K562 (cell line): ENCODE measurements around the gene HIVEP1. TPM values are rescaled to one million over a fixed set of nuclear protein-coding genes. Genes with fewer than 3 reads are reported as not detected.

Experiments
- ATAC-seq: fragments of 200-7000 bp; cut with Tn5 transposase; 3 replicates; pipeline ENCODE4 v1.9.1; 2020; ENCODE audit warnings: moderate library complexity
- BruUV-seq: library from RNA; stranded (reverse); fragments of 400-500 nt; replicated peaks from 2 replicates; lab custom pipeline; 2021; lab: Mats Ljungman, UMichigan
- CTCF ChIA-PET: fragments of 300-600 bp; formaldehyde crosslinking; extraction: SDS; loops from one replicate; lab custom pipeline; 2021; ENCODE audit warnings: low intra/inter-chr PET ratio; lab: Yijun Ruan, JAX
- POLR2A ChIA-PET: fragments of 300-600, 350-650 bp; sonication (Branson Sonifier 250); formaldehyde crosslinking; extraction: SDS; loops from one replicate; lab custom pipeline; 2021; ENCODE audit warnings: antibody characterized with exemption, inconsistent platforms; lab: Yijun Ruan, JAX
- DNase-seq, 4 experiments: peaks; one replicate each; pipeline versions ENCODE4 v3.0.0 to v3.0.0-alpha.2; 2011 to 2018; ENCODE audit warnings: low spot score in 3 of 4, mixed read lengths in 3 of 4; ENCODE audit errors: extremely low read depth in 1 of 4
- FAIRE-seq: peaks from 2 replicates; lab custom pipeline; 2011; peaks lifted over from hg19 to GRCh38; lab: Jason Lieb, UNC
- H2AFZ ChIP-seq: 2 replicates; pipeline ENCODE4 v1.6.0; 2011; ENCODE audit warnings: low read depth, low read length, control low read depth, inconsistent platforms
- H3K27ac ChIP-seq: fragments of 200-600 bp; 3 replicates; pipeline ENCODE4 v1.8.0; 2011; ENCODE audit warnings: low read depth, mild to moderate bottlenecking, control low read depth, inconsistent platforms, low read length, moderate library complexity, mixed read lengths; ENCODE audit errors: extremely low read depth
- H3K27me3 ChIP-seq, 2 experiments: fragments of 300-600 bp in 1 of 2; 2 replicates in 1 of 2; 3 replicates in 1 of 2; pipeline versions ENCODE4 v1.6.0 to v1.8.0; 2011; ENCODE audit warnings: inconsistent platforms in 2 of 2, low read length in 2 of 2, mild to moderate bottlenecking in 1 of 2, mixed read lengths in 1 of 2, moderate library complexity in 1 of 2; ENCODE audit not compliant: control insufficient read depth in 2 of 2, insufficient read depth in 2 of 2
- H3K36me3 ChIP-seq: fragments of 300-600 bp; 3 replicates; pipeline ENCODE4 v1.8.0; 2011; ENCODE audit warnings: mild to moderate bottlenecking, low read length, inconsistent platforms; ENCODE audit not compliant: control insufficient read depth, insufficient read depth
- H3K4me1 ChIP-seq, 2 experiments: fragments of 200-600 bp in 1 of 2; replicated peaks in 1 of 2; 2 replicates in 1 of 2; 3 replicates in 1 of 2; pipeline versions ENCODE4 v1.5.1 to v1.8.0; 2011; ENCODE audit warnings: inconsistent platforms in 2 of 2, low read length in 2 of 2, mild to moderate bottlenecking in 1 of 2, mixed read lengths in 1 of 2, moderate library complexity in 1 of 2; ENCODE audit not compliant: control insufficient read depth in 2 of 2, insufficient read depth in 2 of 2
- H3K4me2 ChIP-seq: 2 replicates; pipeline ENCODE4 v1.6.1; 2011; ENCODE audit warnings: low read length, control low read depth, inconsistent platforms, mixed read lengths; ENCODE audit not compliant: insufficient read depth
- H3K4me3 ChIP-seq: fragments of 200-600 bp; sonication (generic), shearing (Covaris generic); 2 replicates; pipeline ENCODE4 v1.5.1; 2016; ENCODE audit warnings: control low read depth, inconsistent platforms
- H3K79me2 ChIP-seq: fragments of 200-600 bp; 3 replicates; pipeline ENCODE4 v1.8.0; 2011; ENCODE audit warnings: low read length, inconsistent platforms; ENCODE audit not compliant: control insufficient read depth, insufficient read depth
- H3K9ac ChIP-seq, 2 experiments: 2 replicates each; pipeline versions ENCODE4 v1.6.0 to v1.6.1; 2011; ENCODE audit warnings: low read depth in 2 of 2, low read length in 2 of 2, control low read depth in 1 of 2, inconsistent platforms in 1 of 2, mild to moderate bottlenecking in 1 of 2, mixed read lengths in 1 of 2; ENCODE audit not compliant: insufficient read depth in 1 of 2
- H3K9me1 ChIP-seq: one replicate; pipeline ENCODE4 v1.6.0; 2011; ENCODE audit warnings: inconsistent platforms, mild to moderate bottlenecking, low read length, moderate library complexity; ENCODE audit not compliant: control insufficient read depth, insufficient read depth
- H3K9me3 ChIP-seq: replicated peaks from 2 replicates; pipeline ENCODE4 v1.5.1; 2011; ENCODE audit warnings: low read depth, low read length, inconsistent platforms; ENCODE audit not compliant: control insufficient read depth, insufficient read depth
- H4K20me1 ChIP-seq: replicated peaks from 2 replicates; pipeline ENCODE4 v1.6.1; 2011; ENCODE audit warnings: low read length, inconsistent platforms, mixed read lengths; ENCODE audit not compliant: control insufficient read depth, insufficient read depth
- CBX1 ChIP-seq: sonication (generic); IDR thresholded peaks from 2 replicates; pipeline ENCODE4 v1.6.1; 2016; ENCODE audit warnings: antibody characterized with exemption, low read depth, mild to moderate bottlenecking
- CEBPB ChIP-seq: fragments of 450-650 bp; IDR thresholded peaks from 2 replicates; pipeline ENCODE4 v1.6.1; 2016; ENCODE audit warnings: missing genetic modification characterization, missing compliant biosample characterization
- EGR1 ChIP-seq: fragments of 450-650 bp; conservative IDR thresholded peaks from 2 replicates; pipeline ENCODE4 v1.6.1; 2017; ENCODE audit warnings: mild to moderate bottlenecking
- HSF4 ChIP-seq: fragments of 250-450 bp; sonication (Bioruptor Pico); IDR thresholded peaks from 2 replicates; pipeline ENCODE4 v2.1.2; 2022; ENCODE audit warnings: mild to moderate bottlenecking, moderate library complexity, borderline replicate concordance
- NR2C2 ChIP-seq, 2 experiments: fragments of 200-800 bp in 1 of 2; sonication (Bioruptor generic) in 1 of 2; sonication (generic) in 1 of 2; formaldehyde crosslinking in 1 of 2; IDR thresholded peaks; 2 replicates each; pipeline versions ENCODE4 v1.6.1 to v1.8.0; 2016 to 2022; ENCODE audit warnings: mild to moderate bottlenecking in 1 of 2, missing compliant biosample characterization in 1 of 2, missing genetic modification characterization in 1 of 2, missing genetic modification reagents in 1 of 2
- PCBP1 ChIP-seq: fragments of 200-400 bp; formaldehyde crosslinking; IDR thresholded peaks from 2 replicates; pipeline ENCODE4 v1.6.1; 2018; ENCODE audit warnings: mild to moderate bottlenecking, low read depth, low read length; ENCODE audit not compliant: poor library complexity, severe bottlenecking
- POLR2G ChIP-seq: fragments of 200-400 bp; formaldehyde crosslinking; IDR thresholded peaks from 2 replicates; pipeline ENCODE4 v1.6.1; 2017; ENCODE audit warnings: low read depth, mild to moderate bottlenecking, antibody characterized with exemption, low read length, moderate library complexity
- RBM22 ChIP-seq: fragments of 200-400 bp; formaldehyde crosslinking; IDR thresholded peaks from 2 replicates; pipeline ENCODE4 v1.6.1; 2018; ENCODE audit warnings: low read length, low read depth; ENCODE audit not compliant: poor library complexity, severe bottlenecking
- SP1 ChIP-seq: sonication (generic); formaldehyde crosslinking; IDR thresholded peaks from 2 replicates; pipeline ENCODE4 v1.8.1; 2022; ENCODE audit warnings: mild to moderate bottlenecking, missing genetic modification reagents
- TBP ChIP-seq: optimal IDR thresholded peaks from 2 replicates; pipeline ENCODE3; 2011; ENCODE audit warnings: low read depth, low read length, improper control_type of control experiment
- ZKSCAN3 ChIP-seq: fragments of 250-450 bp; sonication (Bioruptor Pico); IDR thresholded peaks from 2 replicates; pipeline ENCODE4 v1.4.0; 2020
- ZNF76 ChIP-seq: fragments of 250-450 bp; sonication (Bioruptor Pico); IDR thresholded peaks from 2 replicates; pipeline ENCODE4 v1.4.0; 2020; ENCODE audit warnings: mild to moderate bottlenecking, moderate library complexity, borderline replicate concordance
- WGBS: fragments of 100-300 bp; shearing (Covaris generic); methylation state at CpG from one replicate; pipeline ENCODE4 v1.1.6; 2016; ENCODE audit warnings: low coverage, mixed read lengths; ENCODE audit not compliant: insufficient coverage; ENCODE audit errors: missing lambda C conversion rate; 5-methylcytosine and 5-hydroxymethylcytosine counted together
- in situ Hi-C: fragments of 300-500 bp; cut with MboI; formaldehyde crosslinking; loops from 4 replicates; pipeline ENCODE4 v1.15.0; 2018; ENCODE audit warnings: inconsistent platforms, mixed read lengths
- intact Hi-C: fragments of 100-400 bp; cut with micrococcal nuclease; formaldehyde crosslinking; loops from 2 replicates; pipeline ENCODE4 v1.14.2; 2022
- polyA plus RNA-seq, 8 experiments: library from polyadenylated mRNA; depleted of rRNA in 4 of 8; stranded (reverse) in 5 of 8; unstranded in 3 of 8; fragments of >200 nt; fragmentation: Nextera tagmentation in 2 of 8; fragmentation: Illumina TruSeq in 1 of 8; extraction: Ambion mirVana in 2 of 8; extraction: Trizol in 1 of 8; gene quantifications; 2 replicates each; pipeline versions ENCODE4 v1.2.1 to v1.2.3, GENCODE V29; 2011 to 2014; ENCODE audit warnings: inconsistent platforms in 1 of 8, missing spikeins in 1 of 8
- total RNA-seq, 7 experiments: library from RNA; depleted of rRNA in 6 of 7; stranded (reverse); fragments of >200 nt in 6 of 7; fragmentation: Illumina TruSeq in 2 of 7; extraction: Trizol in 2 of 7; gene quantifications; 2 replicates each; pipeline versions ENCODE4 v1.2.1 to v1.2.3, GENCODE V29; 2011 to 2021; ENCODE audit warnings: low replicate concordance in 1 of 7
- TF ChIP-seq, protein P1 (sequence below): sonication (generic); formaldehyde crosslinking; IDR thresholded peaks from 2 replicates; pipeline ENCODE4 v1.8.0; 2022; ENCODE audit warnings: missing genetic modification reagents, mild to moderate bottlenecking, moderate library complexity, borderline replicate concordance
- TF ChIP-seq, protein P2 (sequence below): sonication (generic); formaldehyde crosslinking; IDR thresholded peaks from 2 replicates; pipeline ENCODE4 v1.8.0; 2022; ENCODE audit warnings: mild to moderate bottlenecking, low read depth, missing genetic modification reagents
- TF ChIP-seq, protein P3 (sequence below): fragments of 250-450 bp; sonication (Bioruptor Pico); IDR thresholded peaks from 2 replicates; pipeline ENCODE4 v1.9.0; 2021; ENCODE audit warnings: mild to moderate bottlenecking, inconsistent platforms

HIVEP1 gene
- total and polyA plus RNA-seq, 9 of the 15 experiments (the other 6 are each of a cell fraction or from before 2014, with no cell fraction given) = 6.0 to 33.3 (median 21.7) TPM

DNA sequence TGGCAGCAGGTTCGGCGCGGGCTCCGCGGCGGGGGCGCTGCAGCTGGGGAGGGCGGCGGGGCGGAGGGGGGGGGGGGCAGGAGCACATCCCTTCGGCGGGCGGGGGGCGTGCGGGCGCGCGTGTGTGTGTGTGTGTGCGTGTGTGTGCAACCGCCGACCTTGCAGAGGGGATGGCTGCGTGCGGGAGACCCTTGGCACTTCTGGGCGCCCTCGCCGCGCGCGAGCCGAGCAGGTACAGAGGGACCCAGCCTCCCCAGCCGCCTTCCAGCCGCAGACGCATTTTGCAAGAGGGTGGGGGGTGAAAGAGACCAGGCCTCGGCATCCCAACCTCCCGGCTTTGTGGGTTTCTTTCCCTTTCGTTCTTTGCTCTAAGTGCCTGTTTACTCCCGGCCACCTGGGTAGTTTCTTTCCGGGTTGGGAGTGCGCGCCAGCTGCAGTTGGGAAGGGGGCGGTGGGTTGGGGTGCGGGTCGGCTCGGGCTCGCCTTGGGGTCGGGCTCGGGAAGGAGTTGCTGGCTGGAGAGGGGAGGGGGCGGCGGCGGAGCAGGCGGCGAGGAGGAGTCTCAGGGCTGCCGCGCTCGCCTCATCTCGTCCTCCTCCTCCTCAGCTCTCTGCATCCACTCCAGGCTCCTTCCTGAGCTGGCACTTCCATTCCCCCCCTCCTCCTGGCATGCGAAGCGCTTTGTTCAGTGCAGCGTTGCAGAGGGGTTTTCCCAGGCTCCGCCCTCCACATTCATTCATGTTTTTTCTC is 620 bp downstream of the HIVEP1 start:
- Histone ChIP-seq H3K79me2 (peaks cover 73% of the 10 kb centered on the region), H3K4me3 (peak overlapping the region; percentile 73), H4K20me1 (no peaks in the 10 kb centered on the region), H3K36me3 (peaks cover 40% of the 10 kb centered on the region), H3K9me3 (peaks cover 14% of the 10 kb centered on the region), H3K27me3 (no peaks in the 10 kb centered on the region; a peak in 1 of 5 replicates), H3K4me2 (peak overlapping the region; percentile 90), H3K4me1 (peaks cover 11 to 14% of the 10 kb centered on the region in 2 experiments; a peak in 3 of 5 replicates), H2AFZ (peak overlapping the region; percentile 50), H3K9ac (peak overlapping the region; percentile 65 to 95), H3K27ac (peak overlapping the region; percentile 79), H3K9me1 (no peaks in the 10 kb centered on the region)
- FAIRE-seq (peak; percentile 58), DNase-seq (peak; percentile 44 to 67 (median 48)), ATAC-seq (peak; percentile 2)
- CTCF ChIA-PET = interaction anchor here (0.6 kb wide), 1 partner anchor 100 kb away, joined by 4 read pairs; no protein-coding TSS in a partner anchor
- POLR2A ChIA-PET = interaction anchor here (0.6 to 2.1 kb wide), 12 partner anchors 8 to 1662 kb away, joined by 3 to 7 read pairs (median 3); no protein-coding TSS in a partner anchor
- BruUV-seq = no TSS peak
- intact Hi-C loops = loop anchor here (5.0 kb wide), 1 partner anchor 65 kb away; no protein-coding TSS in a partner anchor
- 1% methylated on average over 33 of the region's 60 CpGs for WGBS
- in situ Hi-C loops = no loop called here
- TF ChIP-seq HSF4 (CRISPR knock-in tag) (no peak), TBP (peak; percentile 26), SP1 (CRISPR knock-in tag) (peak; percentile 44; the same call in 1 of the 2 replicates), POLR2G (peak; percentile 10; the same call in 1 of the 2 replicates), PCBP1 (peak; percentile 26), CEBPB (0 out of 2 replicates have a peak, but pooled peaks have one; percentile 13), CBX1 (0 out of 2 replicates have a peak, but pooled peaks have one; percentile 56), RBM22 (no peak), ZNF76 (CRISPR knock-in tag) (0 out of 2 replicates have a peak, but pooled peaks have one; percentile 14), EGR1 (peak; percentile 38; the same call in 1 of the 2 replicates), ZKSCAN3 (no peak), NR2C2 (CRISPR knock-in tag; IDR thresholded peaks at IDR 0.05) (0 out of 2 replicates have a peak, but pooled peaks have one; percentile 55), NR2C2 (tag; IDR thresholded peaks at IDR 0.05) (no peak)
- TF ChIP-seq, protein P1, sequence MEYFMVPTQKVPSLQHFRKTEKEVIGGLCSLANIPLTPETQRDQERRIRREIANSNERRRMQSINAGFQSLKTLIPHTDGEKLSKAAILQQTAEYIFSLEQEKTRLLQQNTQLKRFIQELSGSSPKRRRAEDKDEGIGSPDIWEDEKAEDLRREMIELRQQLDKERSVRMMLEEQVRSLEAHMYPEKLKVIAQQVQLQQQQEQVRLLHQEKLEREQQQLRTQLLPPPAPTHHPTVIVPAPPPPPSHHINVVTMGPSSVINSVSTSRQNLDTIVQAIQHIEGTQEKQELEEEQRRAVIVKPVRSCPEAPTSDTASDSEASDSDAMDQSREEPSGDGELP (CRISPR knock-in tag) = peak; percentile 52
- TF ChIP-seq, protein P2, sequence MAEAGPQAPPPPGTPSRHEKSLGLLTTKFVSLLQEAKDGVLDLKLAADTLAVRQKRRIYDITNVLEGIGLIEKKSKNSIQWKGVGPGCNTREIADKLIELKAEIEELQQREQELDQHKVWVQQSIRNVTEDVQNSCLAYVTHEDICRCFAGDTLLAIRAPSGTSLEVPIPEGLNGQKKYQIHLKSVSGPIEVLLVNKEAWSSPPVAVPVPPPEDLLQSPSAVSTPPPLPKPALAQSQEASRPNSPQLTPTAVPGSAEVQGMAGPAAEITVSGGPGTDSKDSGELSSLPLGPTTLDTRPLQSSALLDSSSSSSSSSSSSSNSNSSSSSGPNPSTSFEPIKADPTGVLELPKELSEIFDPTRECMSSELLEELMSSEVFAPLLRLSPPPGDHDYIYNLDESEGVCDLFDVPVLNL = 0 out of 2 replicates have a peak, but pooled peaks have one; percentile 7
- TF ChIP-seq, protein P3, sequence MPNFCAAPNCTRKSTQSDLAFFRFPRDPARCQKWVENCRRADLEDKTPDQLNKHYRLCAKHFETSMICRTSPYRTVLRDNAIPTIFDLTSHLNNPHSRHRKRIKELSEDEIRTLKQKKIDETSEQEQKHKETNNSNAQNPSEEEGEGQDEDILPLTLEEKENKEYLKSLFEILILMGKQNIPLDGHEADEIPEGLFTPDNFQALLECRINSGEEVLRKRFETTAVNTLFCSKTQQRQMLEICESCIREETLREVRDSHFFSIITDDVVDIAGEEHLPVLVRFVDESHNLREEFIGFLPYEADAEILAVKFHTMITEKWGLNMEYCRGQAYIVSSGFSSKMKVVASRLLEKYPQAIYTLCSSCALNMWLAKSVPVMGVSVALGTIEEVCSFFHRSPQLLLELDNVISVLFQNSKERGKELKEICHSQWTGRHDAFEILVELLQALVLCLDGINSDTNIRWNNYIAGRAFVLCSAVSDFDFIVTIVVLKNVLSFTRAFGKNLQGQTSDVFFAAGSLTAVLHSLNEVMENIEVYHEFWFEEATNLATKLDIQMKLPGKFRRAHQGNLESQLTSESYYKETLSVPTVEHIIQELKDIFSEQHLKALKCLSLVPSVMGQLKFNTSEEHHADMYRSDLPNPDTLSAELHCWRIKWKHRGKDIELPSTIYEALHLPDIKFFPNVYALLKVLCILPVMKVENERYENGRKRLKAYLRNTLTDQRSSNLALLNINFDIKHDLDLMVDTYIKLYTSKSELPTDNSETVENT (CRISPR knock-in tag) = peak; percentile 62; the same call in 1 of the 2 replicates
